ENCODE measurements around the gene FSIP1.

GRCh38 chr15:39665629-39666250 lies 116.9 kb downstream of the FSIP1 start:
- TF ChIP-seq, protein P1, sequence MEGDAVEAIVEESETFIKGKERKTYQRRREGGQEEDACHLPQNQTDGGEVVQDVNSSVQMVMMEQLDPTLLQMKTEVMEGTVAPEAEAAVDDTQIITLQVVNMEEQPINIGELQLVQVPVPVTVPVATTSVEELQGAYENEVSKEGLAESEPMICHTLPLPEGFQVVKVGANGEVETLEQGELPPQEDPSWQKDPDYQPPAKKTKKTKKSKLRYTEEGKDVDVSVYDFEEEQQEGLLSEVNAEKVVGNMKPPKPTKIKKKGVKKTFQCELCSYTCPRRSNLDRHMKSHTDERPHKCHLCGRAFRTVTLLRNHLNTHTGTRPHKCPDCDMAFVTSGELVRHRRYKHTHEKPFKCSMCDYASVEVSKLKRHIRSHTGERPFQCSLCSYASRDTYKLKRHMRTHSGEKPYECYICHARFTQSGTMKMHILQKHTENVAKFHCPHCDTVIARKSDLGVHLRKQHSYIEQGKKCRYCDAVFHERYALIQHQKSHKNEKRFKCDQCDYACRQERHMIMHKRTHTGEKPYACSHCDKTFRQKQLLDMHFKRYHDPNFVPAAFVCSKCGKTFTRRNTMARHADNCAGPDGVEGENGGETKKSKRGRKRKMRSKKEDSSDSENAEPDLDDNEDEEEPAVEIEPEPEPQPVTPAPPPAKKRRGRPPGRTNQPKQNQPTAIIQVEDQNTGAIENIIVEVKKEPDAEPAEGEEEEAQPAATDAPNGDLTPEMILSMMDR (IDR thresholded peaks at IDR 0.05), result no peak
- TF ChIP-seq EZH2 (IDR thresholded peaks at IDR 0.05), result no peak
- TF ChIP-seq EZH2phosphoT487 (IDR thresholded peaks at IDR 0.05), result no peak

All from neural progenitor cell (in vitro differentiated cells).